Stimulated activated CD4-positive, alpha-beta T cell treated with anti-CD3 and anti-CD28 coated beads, Interleukin-2, amount 100 ng/mL, for 4 hours (primary cell): ENCODE measurements around the gene CACNA1C.
A peak's percentile ranks its signal among the peaks of the same experiment; 100 is the strongest.
"Not testable (repeated sequence)": the region's sequence is repeated elsewhere in the genome, so short reads cannot be mapped to it uniquely, and the experiment has no call there.

Experiments used
- DNase-seq: peaks from one replicate; pipeline ENCODE4 v3.0.0-alpha.2; 2020; ENCODE audit warnings: low read depth

The CACNA1C gene

GRCh38 chr12:2677142-2677880 is 624.5 kb downstream of the CACNA1C start:
- DNase-seq: no peak

- DNase-seq: no peak
Measured at GRCh38 chr12:2678426-2678825, 625.6 kb downstream of the CACNA1C start.

- no peak for DNase-seq
Measured at GRCh38 chr12:2679068-2679815, 626.5 kb downstream of the CACNA1C start.

GRCh38 chr12:2679816-2680675 is 627.3 kb downstream of the CACNA1C start:
- DNase-seq: no peak

GRCh38 chr12:2680676-2681039 is 627.9 kb downstream of the CACNA1C start:
- no peak for DNase-seq

- no peak for DNase-seq
Measured at GRCh38 chr12:2681450-2682205, 628.8 kb downstream of the CACNA1C start.

- DNase-seq: no peak
Measured at GRCh38 chr12:2682296-2683251, 629.8 kb downstream of the CACNA1C start.

GRCh38 chr12:2683283-2684025 is 630.7 kb downstream of the CACNA1C start:
- no peak for DNase-seq

GRCh38 chr12:2684026-2684325 is 631.2 kb downstream of the CACNA1C start:
- not testable (repeated sequence) for DNase-seq

- DNase-seq: not testable (repeated sequence)
Measured at GRCh38 chr12:2685620-2686279, 633.0 kb downstream of the CACNA1C start.

- DNase-seq: no peak
Measured at GRCh38 chr12:2686280-2686646, 633.5 kb downstream of the CACNA1C start.

- DNase-seq: no peak
Measured at GRCh38 chr12:2687058-2687457, 634.3 kb downstream of the CACNA1C start.

- DNase-seq: no peak
Measured at GRCh38 chr12:2687726-2688125, 634.9 kb downstream of the CACNA1C start.

- DNase-seq: no peak
Measured at GRCh38 chr12:2688381-2688931, 635.7 kb downstream of the CACNA1C start.

- DNase-seq: no peak
Measured at GRCh38 chr12:2689393-2689792, 636.6 kb downstream of the CACNA1C start.

GRCh38 chr12:2689879-2690278 is 637.1 kb downstream of the CACNA1C start:
- DNase-seq: no peak

- no peak for DNase-seq
Measured at GRCh38 chr12:2690348-2691005, 637.7 kb downstream of the CACNA1C start.

- peak; percentile 53 for DNase-seq
Measured at GRCh38 chr12:2691006-2691344, 638.2 kb downstream of the CACNA1C start.
